Upper lobe of left lung (tissue), 4 donors: ENCODE results near the gene SUN5.

Source experiments
- POLR2AphosphoS5 ChIP-seq, 2 donors: sonication (generic); formaldehyde crosslinking; IDR thresholded peaks; one replicate each; pipeline ENCODE4 v1.5.1; 2017; ENCODE audit warnings: antibody characterized with exemption in 2 of 2
- TF ChIP-seq, protein P1 (sequence below), 6 experiments: fragments of 450-650 bp in 4 of 6; fragments of 200-600 bp in 2 of 6; sonication (generic) in 2 of 6; IDR thresholded peaks; one replicate each; pipeline ENCODE4 v1.5.1; 2016 to 2019; ENCODE audit warnings: antibody characterized with exemption in 6 of 6

DNA sequence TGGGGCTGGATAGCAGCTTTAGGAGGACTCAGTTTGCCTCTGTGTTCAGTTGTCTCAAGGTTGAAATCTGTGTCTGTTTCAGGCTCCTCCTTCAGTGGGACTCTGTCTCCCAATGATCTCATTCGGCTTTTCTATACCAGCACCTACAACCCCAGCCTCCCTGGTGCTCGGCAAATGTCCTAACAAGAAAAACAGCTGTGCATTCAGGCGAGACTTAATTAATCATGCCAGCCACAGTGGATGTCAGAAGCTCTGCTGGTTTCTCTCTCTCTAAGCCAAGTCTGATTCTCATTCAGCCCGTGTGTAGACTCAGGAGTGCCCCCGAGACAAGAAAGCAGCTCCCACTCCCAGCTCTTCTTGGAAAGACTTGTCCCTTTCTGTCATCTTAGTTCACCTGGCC, 46.8 kb downstream of the SUN5 start:
- TF ChIP-seq, protein P1, sequence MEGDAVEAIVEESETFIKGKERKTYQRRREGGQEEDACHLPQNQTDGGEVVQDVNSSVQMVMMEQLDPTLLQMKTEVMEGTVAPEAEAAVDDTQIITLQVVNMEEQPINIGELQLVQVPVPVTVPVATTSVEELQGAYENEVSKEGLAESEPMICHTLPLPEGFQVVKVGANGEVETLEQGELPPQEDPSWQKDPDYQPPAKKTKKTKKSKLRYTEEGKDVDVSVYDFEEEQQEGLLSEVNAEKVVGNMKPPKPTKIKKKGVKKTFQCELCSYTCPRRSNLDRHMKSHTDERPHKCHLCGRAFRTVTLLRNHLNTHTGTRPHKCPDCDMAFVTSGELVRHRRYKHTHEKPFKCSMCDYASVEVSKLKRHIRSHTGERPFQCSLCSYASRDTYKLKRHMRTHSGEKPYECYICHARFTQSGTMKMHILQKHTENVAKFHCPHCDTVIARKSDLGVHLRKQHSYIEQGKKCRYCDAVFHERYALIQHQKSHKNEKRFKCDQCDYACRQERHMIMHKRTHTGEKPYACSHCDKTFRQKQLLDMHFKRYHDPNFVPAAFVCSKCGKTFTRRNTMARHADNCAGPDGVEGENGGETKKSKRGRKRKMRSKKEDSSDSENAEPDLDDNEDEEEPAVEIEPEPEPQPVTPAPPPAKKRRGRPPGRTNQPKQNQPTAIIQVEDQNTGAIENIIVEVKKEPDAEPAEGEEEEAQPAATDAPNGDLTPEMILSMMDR (IDR thresholded peaks at IDR 0.05), result no peak
- TF ChIP-seq POLR2AphosphoS5 (IDR thresholded peaks at IDR 0.05), result no peak
